ENCODE measurements around the gene CFL2. TPM values are rescaled to one million over a fixed set of nuclear protein-coding genes. Genes with fewer than 3 reads are reported as not detected.
A peak's percentile ranks its signal among the peaks of the same experiment; 100 is the strongest.
"Not testable (repeated sequence)": the region's sequence is repeated elsewhere in the genome, so short reads cannot be mapped to it uniquely, and the experiment has no call there.

Gene CFL2
- total and polyA plus RNA-seq, 12 donors: 42.8 to 228 (median 122) TPM

GRCh38 chr14:34707722-34708121, 6.7 kb downstream of the CFL2 start:
- no peak overlapping the region for H3K4me3 ChIP-seq
- TF ChIP-seq CTCF (IDR thresholded peaks at IDR 0.05): no peak
- TF ChIP-seq POLR2A (IDR thresholded peaks at IDR 0.05): no peak
- no peak overlapping the region for H3K27ac ChIP-seq
- 93 to 97% (median 95%) methylated on average over 3 of the region's 3 CpGs for WGBS, 4 donors
- DNase-seq: no peak
- H3K27me3 ChIP-seq: no peaks in the 10 kb centered on the region
- intact Hi-C loops (cut with DNase I): no loop called here
- peaks cover 0 to 8% of the 10 kb centered on the region in 2 donors for H3K36me3 ChIP-seq (replicated peaks in 1 of 2)
- H3K9me3 ChIP-seq (replicated peaks in 1 of 3): no peaks in the 10 kb centered on the region
- peaks cover 33 to 41% of the 10 kb centered on the region in 2 donors for H3K4me1 ChIP-seq (replicated peaks in 1 of 2)

GRCh38 chr14:34701808-34702207, 12.6 kb downstream of the CFL2 start:
- no peaks in the 10 kb centered on the region for H3K27me3 ChIP-seq
- no peak overlapping the region for H3K4me3 ChIP-seq
- TF ChIP-seq POLR2A (IDR thresholded peaks at IDR 0.05) (no peak), CTCF (IDR thresholded peaks at IDR 0.05) (no peak)
- no peaks in the 10 kb centered on the region for H3K36me3 ChIP-seq (replicated peaks in 1 of 2)
- intact Hi-C loops (cut with DNase I): no loop called here
- H3K4me1 ChIP-seq (replicated peaks in 1 of 2): peaks cover 16 to 19% of the 10 kb centered on the region in 2 donors
- H3K27ac ChIP-seq: no peak overlapping the region
- 96 to 100% (median 97%) methylated on average over 3 of the region's 3 CpGs for WGBS, 4 donors
- no peak for DNase-seq
- no peaks in the 10 kb centered on the region for H3K9me3 ChIP-seq (replicated peaks in 1 of 3)

GRCh38 chr14:34700622-34701130, 13.7 kb downstream of the CFL2 start:
- Histone ChIP-seq H3K36me3 (replicated peaks in 1 of 2) (no peaks in the 10 kb centered on the region), H3K4me1 (replicated peaks in 1 of 2) (peaks cover 16 to 19% of the 10 kb centered on the region in 2 donors), H3K27ac (peak overlapping the region in 2 of 5 donors; percentile 63 to 88), H3K9me3 (replicated peaks in 1 of 3) (no peaks in the 10 kb centered on the region), H3K4me3 (no peak overlapping the region), H3K27me3 (no peaks in the 10 kb centered on the region)
- no peak for DNase-seq
- 89 to 96% (median 93%) methylated on average over 1 of the region's 1 CpG for WGBS, 4 donors
- intact Hi-C loops (cut with DNase I): no loop called here
- TF ChIP-seq POLR2A (IDR thresholded peaks at IDR 0.05) (no peak), CTCF (IDR thresholded peaks at IDR 0.05) (no peak)

- Histone ChIP-seq H3K27me3 (no peaks in the 10 kb centered on the region), H3K4me3 (no peak overlapping the region), H3K4me1 (replicated peaks in 1 of 2) (peaks cover 16 to 19% of the 10 kb centered on the region in 2 donors), H3K9me3 (replicated peaks in 1 of 3) (no peaks in the 10 kb centered on the region), H3K36me3 (replicated peaks in 1 of 2) (no peaks in the 10 kb centered on the region), H3K27ac (peak overlapping the region in 4 of 5 donors; percentile 50 to 88 (median 64))
- DNase-seq: peak in 1 of 7 donors; percentile 26
- WGBS, 4 donors: 32 to 44% (median 41%) methylated on average over 4 of the region's 4 CpGs
- intact Hi-C loops (cut with DNase I): no loop called here
- TF ChIP-seq CTCF (IDR thresholded peaks at IDR 0.05): no peak
- TF ChIP-seq POLR2A (IDR thresholded peaks at IDR 0.05): peak in 1 of 2 donors; percentile 11
These were observed 14.3 kb downstream of the CFL2 start for GRCh38 chr14:34699873-34700621.

- 87 to 90% (median 89%) methylated on average over 16 of the region's 16 CpGs for WGBS, 4 donors
- intact Hi-C loops (cut with DNase I); H3K36me3 ChIP-seq (replicated peaks in 1 of 2); H3K27ac ChIP-seq; DNase-seq; H3K4me1 ChIP-seq (replicated peaks in 1 of 2); H3K27me3 ChIP-seq; H3K9me3 ChIP-seq (replicated peaks in 1 of 3); H3K4me3 ChIP-seq: not testable (repeated sequence)
These were observed 20.2 kb downstream of the CFL2 start for GRCh38 chr14:34694216-34694615.
